CD14-positive monocyte (primary cell): ENCODE measurements around the gene HDHD5. TPM values are rescaled to one million over a fixed set of nuclear protein-coding genes. Genes with fewer than 3 reads are reported as not detected.

ENCODE experiments used
- DNase-seq, 3 donors: peaks; one replicate each; pipeline ENCODE4 v3.0.0-alpha.2; 2011 to 2022
- H2AFZ ChIP-seq: 2 replicates; pipeline ENCODE4 v1.6.0; 2012; ENCODE audit warnings: mild to moderate bottlenecking, low read depth, low read length, inconsistent platforms; ENCODE audit not compliant: insufficient read depth, poor library complexity, severe bottlenecking
- H3K27ac ChIP-seq, 2 donors: 1 replicate in 1 of 2; 2 replicates in 1 of 2; pipeline ENCODE4 v1.5.1; 2012 to 2013; ENCODE audit warnings: low read length in 2 of 2, control low read depth in 1 of 2, inconsistent platforms in 1 of 2, low read depth in 1 of 2, mild to moderate bottlenecking in 1 of 2
- H3K27me3 ChIP-seq, 2 donors: one replicate each; pipeline versions ENCODE4 v1.6.0 to v1.6.1; 2011 to 2013; ENCODE audit warnings: low read length in 2 of 2; ENCODE audit not compliant: control insufficient read depth in 2 of 2, insufficient read depth in 2 of 2
- H3K36me3 ChIP-seq, 2 donors: replicated peaks in 1 of 2; 1 replicate in 1 of 2; 2 replicates in 1 of 2; pipeline versions ENCODE4 v1.5.1 to v1.6.1; 2012 to 2013; ENCODE audit warnings: low read length in 2 of 2, control low read depth in 1 of 2, inconsistent platforms in 1 of 2, mild to moderate bottlenecking in 1 of 2; ENCODE audit not compliant: insufficient read depth in 2 of 2, control insufficient read depth in 1 of 2
- H3K4me1 ChIP-seq, 2 donors: 1 replicate in 1 of 2; 2 replicates in 1 of 2; pipeline versions ENCODE4 v1.5.1 to v1.6.1; 2012 to 2013; ENCODE audit warnings: low read length in 2 of 2, control low read depth in 1 of 2, inconsistent platforms in 1 of 2, mild to moderate bottlenecking in 1 of 2, moderate library complexity in 1 of 2; ENCODE audit not compliant: insufficient read depth in 2 of 2, control insufficient read depth in 1 of 2
- H3K4me2 ChIP-seq: replicated peaks from 2 replicates; pipeline ENCODE3; 2012; ENCODE audit warnings: low read length, moderate library complexity, mild to moderate bottlenecking; ENCODE audit not compliant: poor library complexity, severe bottlenecking; ENCODE audit errors: extremely low read depth
- H3K4me3 ChIP-seq, 3 experiments: fragments of 200-600 bp in 1 of 3; sonication (generic) in 1 of 3; replicated peaks in 1 of 3; 1 replicate in 2 of 3; 2 replicates in 1 of 3; pipeline ENCODE4 v1.5.1; 2011 to 2013; ENCODE audit warnings: low read length in 3 of 3, mild to moderate bottlenecking in 3 of 3, control low read depth in 2 of 3, low read depth in 2 of 3, inconsistent platforms in 1 of 3, moderate library complexity in 1 of 3
- H3K79me2 ChIP-seq: 2 replicates; pipeline ENCODE4 v1.6.0; 2012; ENCODE audit warnings: mild to moderate bottlenecking, control low read depth, inconsistent platforms, low read length, moderate library complexity; ENCODE audit not compliant: insufficient read depth
- H3K9ac ChIP-seq: 2 replicates; pipeline ENCODE4 v1.6.0; 2017; ENCODE audit warnings: low read length, mild to moderate bottlenecking; ENCODE audit not compliant: insufficient read depth, poor library complexity, severe bottlenecking
- H3K9me3 ChIP-seq, 2 donors: replicated peaks in 1 of 2; 1 replicate in 1 of 2; 2 replicates in 1 of 2; pipeline versions ENCODE4 v1.5.1 to v1.6.1; 2012 to 2013; ENCODE audit warnings: low read length in 2 of 2, control low read depth in 1 of 2; ENCODE audit not compliant: control insufficient read depth in 1 of 2, insufficient read depth in 1 of 2
- H4K20me1 ChIP-seq: 2 replicates; pipeline ENCODE4 v1.6.0; 2012; ENCODE audit warnings: mild to moderate bottlenecking, low read length, control low read depth, moderate library complexity; ENCODE audit not compliant: insufficient read depth
- H3K27ac Mint-ChIP-seq, 7 donors: one replicate each; pipeline ENCODE4 v1.8.0; 2020; ENCODE audit warnings: mild to moderate bottlenecking in 7 of 7, mixed read lengths in 7 of 7, moderate library complexity in 6 of 7, inconsistent platforms in 2 of 7
- H3K27me3 Mint-ChIP-seq, 3 donors: one replicate each; pipeline ENCODE4 v1.8.0; 2021 to 2022; ENCODE audit warnings: low read depth in 3 of 3, mild to moderate bottlenecking in 3 of 3, mixed read lengths in 3 of 3, moderate library complexity in 3 of 3, inconsistent platforms in 1 of 3
- H3K36me3 Mint-ChIP-seq, 2 donors: one replicate each; pipeline ENCODE4 v1.8.0; 2020; ENCODE audit warnings: mixed read lengths in 2 of 2, inconsistent platforms in 1 of 2, mild to moderate bottlenecking in 1 of 2
- H3K4me1 Mint-ChIP-seq: one replicate; pipeline ENCODE4 v1.8.0; 2020; ENCODE audit warnings: mild to moderate bottlenecking, mixed read lengths
- H3K4me3 Mint-ChIP-seq, 2 donors: one replicate each; pipeline ENCODE4 v1.8.0; 2020; ENCODE audit warnings: mild to moderate bottlenecking in 2 of 2, mixed read lengths in 2 of 2, moderate library complexity in 1 of 2
- H3K9me3 Mint-ChIP-seq, 7 donors: one replicate each; pipeline ENCODE4 v1.8.0; 2020 to 2022; ENCODE audit warnings: mixed read lengths in 7 of 7, mild to moderate bottlenecking in 6 of 7, moderate library complexity in 6 of 7, inconsistent platforms in 2 of 7
- WGBS: methylation state at CpG from one replicate; pipeline ENCODE4 v1.1.5; 2013; ENCODE audit warnings: missing lambda C conversion rate; ENCODE audit not compliant: insufficient coverage; 5-methylcytosine and 5-hydroxymethylcytosine counted together
- intact Hi-C, 2 donors: fragments of 100-400 bp; cut with micrococcal nuclease; formaldehyde crosslinking; loops; one replicate each; pipeline versions ENCODE4 v1.15.0 to v1.15.1; 2023
- polyA plus RNA-seq, 3 donors: library from polyadenylated mRNA; depleted of rRNA in 1 of 3; unstranded in 2 of 3; stranded (reverse) in 1 of 3; fragments of 300-500 nt in 2 of 3; fragments of >200 nt in 1 of 3; fragmentation: Illumina TruSeq in 2 of 3; gene quantifications; 1 replicate in 2 of 3; 2 replicates in 1 of 3; pipeline ENCODE4 v1.2.3, GENCODE V29; 2012 to 2021
- TF ChIP-seq, protein P1 (sequence below): fragments of 200-600 bp; IDR thresholded peaks from one replicate; pipeline ENCODE4 v1.8.0; 2022; ENCODE audit warnings: antibody characterized with exemption, mild to moderate bottlenecking

HDHD5 gene
- polyA plus RNA-seq, 3 donors: 75.9 to 119 (median 79.9) TPM

GRCh38 chr22:17135153-17135760 lies 23.8 kb downstream of the HDHD5 start:
- H3K9me3 ChIP-seq: no peaks in the 10 kb centered on the region
- 87% methylated on average over 14 of the region's 15 CpGs for WGBS
- peaks cover 0 to 8% of the 10 kb centered on the region in 2 donors for H3K4me1 ChIP-seq
- peaks cover 43 to 47% of the 10 kb centered on the region in 2 donors for H3K36me3 ChIP-seq
- H3K9ac ChIP-seq: no peak overlapping the region
- H3K27me3 Mint-ChIP-seq: peaks cover 2 to 6% (median 3%) of the 10 kb centered on the region in 3 donors
- H3K9me3 Mint-ChIP-seq: no peaks in the 10 kb centered on the region
- TF ChIP-seq, protein P1, sequence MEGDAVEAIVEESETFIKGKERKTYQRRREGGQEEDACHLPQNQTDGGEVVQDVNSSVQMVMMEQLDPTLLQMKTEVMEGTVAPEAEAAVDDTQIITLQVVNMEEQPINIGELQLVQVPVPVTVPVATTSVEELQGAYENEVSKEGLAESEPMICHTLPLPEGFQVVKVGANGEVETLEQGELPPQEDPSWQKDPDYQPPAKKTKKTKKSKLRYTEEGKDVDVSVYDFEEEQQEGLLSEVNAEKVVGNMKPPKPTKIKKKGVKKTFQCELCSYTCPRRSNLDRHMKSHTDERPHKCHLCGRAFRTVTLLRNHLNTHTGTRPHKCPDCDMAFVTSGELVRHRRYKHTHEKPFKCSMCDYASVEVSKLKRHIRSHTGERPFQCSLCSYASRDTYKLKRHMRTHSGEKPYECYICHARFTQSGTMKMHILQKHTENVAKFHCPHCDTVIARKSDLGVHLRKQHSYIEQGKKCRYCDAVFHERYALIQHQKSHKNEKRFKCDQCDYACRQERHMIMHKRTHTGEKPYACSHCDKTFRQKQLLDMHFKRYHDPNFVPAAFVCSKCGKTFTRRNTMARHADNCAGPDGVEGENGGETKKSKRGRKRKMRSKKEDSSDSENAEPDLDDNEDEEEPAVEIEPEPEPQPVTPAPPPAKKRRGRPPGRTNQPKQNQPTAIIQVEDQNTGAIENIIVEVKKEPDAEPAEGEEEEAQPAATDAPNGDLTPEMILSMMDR: no peak
- DNase-seq: no peak
- no peaks in the 10 kb centered on the region for H3K27me3 ChIP-seq
- intact Hi-C loops: no loop called here
- H3K4me3 Mint-ChIP-seq: no peak overlapping the region
- peaks cover 38 to 56% of the 10 kb centered on the region in 2 donors for H3K36me3 Mint-ChIP-seq
- H3K27ac Mint-ChIP-seq: peak overlapping the region in 3 of 7 donors; percentile 49 to 85 (median 57)
- no peak overlapping the region for H2AFZ ChIP-seq
- peaks cover 13% of the 10 kb centered on the region for H4K20me1 ChIP-seq
- no peak overlapping the region for H3K4me2 ChIP-seq
- H3K4me1 Mint-ChIP-seq: peaks cover 19% of the 10 kb centered on the region
- H3K79me2 ChIP-seq: peaks cover 5% of the 10 kb centered on the region
- no peak overlapping the region for H3K27ac ChIP-seq
- no peak overlapping the region for H3K4me3 ChIP-seq

- Histone ChIP-seq H4K20me1 (peaks cover 7% of the 10 kb centered on the region), H3K4me3 (no peak overlapping the region), H3K79me2 (no peaks in the 10 kb centered on the region), H2AFZ (no peak overlapping the region), H3K9ac (no peak overlapping the region), H3K27me3 (no peaks in the 10 kb centered on the region), H3K9me3 (no peaks in the 10 kb centered on the region), H3K36me3 (peaks cover 25 to 26% of the 10 kb centered on the region in 2 donors), H3K4me2 (no peak overlapping the region), H3K4me1 (peaks cover 0 to 8% of the 10 kb centered on the region in 2 donors), H3K27ac (no peak overlapping the region)
- H3K27ac Mint-ChIP-seq: no peak overlapping the region
- H3K27me3 Mint-ChIP-seq: peaks cover 2 to 6% (median 3%) of the 10 kb centered on the region in 3 donors
- TF ChIP-seq, protein P1: no peak
- H3K36me3 Mint-ChIP-seq: peaks cover 21 to 40% of the 10 kb centered on the region in 2 donors
- DNase-seq: no peak
- H3K4me1 Mint-ChIP-seq: peaks cover 22% of the 10 kb centered on the region
- no peak overlapping the region for H3K4me3 Mint-ChIP-seq
- peaks cover 0 to 1% (median 0%) of the 10 kb centered on the region in 7 donors for H3K9me3 Mint-ChIP-seq
- intact Hi-C loops: no loop called here
- WGBS: 96% methylated on average over 5 of the region's 7 CpGs
These were observed 25.9 kb downstream of the HDHD5 start for GRCh38 chr22:17133137-17133536.
